K562 (cell line): ENCODE data around the gene MRPL40.

Experiments
- ELF1 ChIP-seq: fragments of 200-800 bp; sonication (Bioruptor generic); IDR thresholded peaks from 2 replicates; pipeline ENCODE4 v1.6.1; 2016; ENCODE audit warnings: missing genetic modification characterization, missing compliant biosample characterization
- HCFC1 ChIP-seq: IDR thresholded peaks from 2 replicates; pipeline ENCODE4 v1.6.1; 2012; ENCODE audit warnings: low read depth, low read length, improper control_type of control experiment
- HMG20A ChIP-seq: fragments of 450-650 bp; formaldehyde crosslinking; conservative IDR thresholded peaks from 2 replicates; pipeline ENCODE4 v1.4.0; 2020; ENCODE audit warnings: mild to moderate bottlenecking, mixed read lengths
- KLF16 ChIP-seq: IDR thresholded peaks from 2 replicates; pipeline ENCODE4 v1.6.1; 2016; ENCODE audit warnings: antibody characterized with exemption
- SIN3A ChIP-seq, 2 experiments: fragments of 150-350 bp in 1 of 2; IDR thresholded peaks; 2 replicates each; pipeline ENCODE4 v1.6.1; 2011 to 2016; ENCODE audit warnings: borderline replicate concordance in 2 of 2, low read depth in 2 of 2, low read length in 2 of 2, mild to moderate bottlenecking in 2 of 2, moderate library complexity in 2 of 2; ENCODE audit not compliant: control insufficient read depth in 1 of 2
- SMARCE1 ChIP-seq: fragments of 450-650 bp; IDR thresholded peaks from 2 replicates; pipeline ENCODE4 v1.7.1; 2016; ENCODE audit warnings: mild to moderate bottlenecking
- YY1 ChIP-seq, 3 experiments: IDR thresholded peaks; 2 replicates each; pipeline ENCODE4 v1.6.1; 2011; ENCODE audit warnings: low read length in 2 of 3, mild to moderate bottlenecking in 2 of 3, moderate library complexity in 2 of 3, borderline replicate concordance in 1 of 3, control low read depth in 1 of 3, low read depth in 1 of 3; ENCODE audit not compliant: insufficient read depth in 3 of 3, insufficient replicate concordance in 2 of 3, control insufficient read depth in 1 of 3, insufficient read length in 1 of 3; ENCODE audit errors: extremely low read depth in 1 of 3
- TF ChIP-seq, protein P1 (sequence below), 3 experiments: fragments of 200-800 bp in 1 of 3; fragments of 250-450 bp in 1 of 3; fragments of 450-650 bp in 1 of 3; sonication (Bioruptor Pico) in 1 of 3; sonication (Bioruptor generic) in 1 of 3; formaldehyde crosslinking in 1 of 3; IDR thresholded peaks; 2 replicates each; pipeline versions ENCODE4 v1.6.1 to v1.8.0; 2016 to 2022; ENCODE audit warnings: mild to moderate bottlenecking in 2 of 3, missing genetic modification characterization in 2 of 3, missing compliant biosample characterization in 1 of 3, moderate library complexity in 1 of 3
- TF ChIP-seq, protein P2 (sequence below), 3 experiments: IDR thresholded peaks in 2 of 3; conservative IDR thresholded peaks in 1 of 3; 2 replicates each; pipeline ENCODE4 v1.5.1; 2011 to 2012; ENCODE audit warnings: low read length in 3 of 3, mild to moderate bottlenecking in 3 of 3, control low read depth in 2 of 3, improper control_type of control experiment in 1 of 3, inconsistent platforms in 1 of 3, low read depth in 1 of 3, mixed read lengths in 1 of 3, moderate library complexity in 1 of 3; ENCODE audit not compliant: insufficient read depth in 2 of 3
- TF ChIP-seq, protein P3 (sequence below): sonication (generic); formaldehyde crosslinking; IDR thresholded peaks from 2 replicates; pipeline ENCODE4 v1.9.0; 2022; ENCODE audit warnings: mild to moderate bottlenecking, missing genetic modification reagents

DNA sequence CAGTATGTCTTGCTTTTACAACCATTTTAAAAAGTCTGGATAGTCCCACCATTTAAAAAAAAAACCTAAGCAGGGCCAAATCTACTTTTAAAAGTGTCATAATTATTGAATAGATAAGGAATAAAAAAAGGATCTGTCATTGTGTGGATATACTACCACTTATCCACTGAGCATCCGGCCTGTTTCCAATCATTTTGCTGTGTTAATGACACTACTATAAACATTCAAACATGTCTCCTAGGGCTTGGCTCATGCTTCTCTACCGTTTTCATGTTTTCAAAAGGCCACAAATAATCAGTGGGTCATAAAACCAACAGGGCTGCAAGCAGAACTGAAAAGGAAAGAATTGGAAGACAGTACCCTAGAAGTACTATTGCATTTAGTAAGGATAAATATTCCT, 27.7 kb downstream of the MRPL40 start:
- TF ChIP-seq, protein P1, sequence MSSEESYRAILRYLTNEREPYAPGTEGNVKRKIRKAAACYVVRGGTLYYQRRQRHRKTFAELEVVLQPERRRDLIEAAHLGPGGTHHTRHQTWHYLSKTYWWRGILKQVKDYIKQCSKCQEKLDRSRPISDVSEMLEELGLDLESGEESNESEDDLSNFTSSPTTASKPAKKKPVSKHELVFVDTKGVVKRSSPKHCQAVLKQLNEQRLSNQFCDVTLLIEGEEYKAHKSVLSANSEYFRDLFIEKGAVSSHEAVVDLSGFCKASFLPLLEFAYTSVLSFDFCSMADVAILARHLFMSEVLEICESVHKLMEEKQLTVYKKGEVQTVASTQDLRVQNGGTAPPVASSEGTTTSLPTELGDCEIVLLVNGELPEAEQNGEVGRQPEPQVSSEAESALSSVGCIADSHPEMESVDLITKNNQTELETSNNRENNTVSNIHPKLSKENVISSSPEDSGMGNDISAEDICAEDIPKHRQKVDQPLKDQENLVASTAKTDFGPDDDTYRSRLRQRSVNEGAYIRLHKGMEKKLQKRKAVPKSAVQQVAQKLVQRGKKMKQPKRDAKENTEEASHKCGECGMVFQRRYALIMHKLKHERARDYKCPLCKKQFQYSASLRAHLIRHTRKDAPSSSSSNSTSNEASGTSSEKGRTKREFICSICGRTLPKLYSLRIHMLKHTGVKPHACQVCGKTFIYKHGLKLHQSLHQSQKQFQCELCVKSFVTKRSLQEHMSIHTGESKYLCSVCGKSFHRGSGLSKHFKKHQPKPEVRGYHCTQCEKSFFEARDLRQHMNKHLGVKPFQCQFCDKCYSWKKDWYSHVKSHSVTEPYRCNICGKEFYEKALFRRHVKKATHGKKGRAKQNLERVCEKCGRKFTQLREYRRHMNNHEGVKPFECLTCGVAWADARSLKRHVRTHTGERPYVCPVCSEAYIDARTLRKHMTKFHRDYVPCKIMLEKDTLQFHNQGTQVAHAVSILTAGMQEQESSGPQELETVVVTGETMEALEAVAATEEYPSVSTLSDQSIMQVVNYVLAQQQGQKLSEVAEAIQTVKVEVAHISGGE (CRISPR knock-in tag; IDR thresholded peaks at IDR 0.05): no peak
- no peak for TF ChIP-seq YY1 (IDR thresholded peaks at IDR 0.05; ENCODE audit: borderline replicate concordance in 1 of 3, control insufficient read depth in 1 of 3, extremely low read depth in 1 of 3, insufficient read depth in 3 of 3, insufficient read length in 1 of 3, insufficient replicate concordance in 2 of 3, low read depth in 1 of 3, low read length in 2 of 3)
- no peak for TF ChIP-seq ELF1
- TF ChIP-seq, protein P2, sequence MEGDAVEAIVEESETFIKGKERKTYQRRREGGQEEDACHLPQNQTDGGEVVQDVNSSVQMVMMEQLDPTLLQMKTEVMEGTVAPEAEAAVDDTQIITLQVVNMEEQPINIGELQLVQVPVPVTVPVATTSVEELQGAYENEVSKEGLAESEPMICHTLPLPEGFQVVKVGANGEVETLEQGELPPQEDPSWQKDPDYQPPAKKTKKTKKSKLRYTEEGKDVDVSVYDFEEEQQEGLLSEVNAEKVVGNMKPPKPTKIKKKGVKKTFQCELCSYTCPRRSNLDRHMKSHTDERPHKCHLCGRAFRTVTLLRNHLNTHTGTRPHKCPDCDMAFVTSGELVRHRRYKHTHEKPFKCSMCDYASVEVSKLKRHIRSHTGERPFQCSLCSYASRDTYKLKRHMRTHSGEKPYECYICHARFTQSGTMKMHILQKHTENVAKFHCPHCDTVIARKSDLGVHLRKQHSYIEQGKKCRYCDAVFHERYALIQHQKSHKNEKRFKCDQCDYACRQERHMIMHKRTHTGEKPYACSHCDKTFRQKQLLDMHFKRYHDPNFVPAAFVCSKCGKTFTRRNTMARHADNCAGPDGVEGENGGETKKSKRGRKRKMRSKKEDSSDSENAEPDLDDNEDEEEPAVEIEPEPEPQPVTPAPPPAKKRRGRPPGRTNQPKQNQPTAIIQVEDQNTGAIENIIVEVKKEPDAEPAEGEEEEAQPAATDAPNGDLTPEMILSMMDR (IDR thresholded peaks at IDR 0.05 in 2 of 3, conservative IDR thresholded peaks at IDR 0.05 in 1 of 3; ENCODE audit: insufficient read depth in 2 of 3, low read depth in 1 of 3, low read length in 3 of 3): no peak
- TF ChIP-seq, protein P3, sequence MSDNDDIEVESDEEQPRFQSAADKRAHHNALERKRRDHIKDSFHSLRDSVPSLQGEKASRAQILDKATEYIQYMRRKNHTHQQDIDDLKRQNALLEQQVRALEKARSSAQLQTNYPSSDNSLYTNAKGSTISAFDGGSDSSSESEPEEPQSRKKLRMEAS: no peak
- no peak for TF ChIP-seq HMG20A (CRISPR knock-in tag)
- no peak for TF ChIP-seq SIN3A (IDR thresholded peaks at IDR 0.05; ENCODE audit: borderline replicate concordance in 2 of 2, control insufficient read depth in 1 of 2, low read depth in 2 of 2, low read length in 2 of 2)
- TF ChIP-seq HCFC1: no peak
- no peak for TF ChIP-seq SMARCE1
- no peak for TF ChIP-seq KLF16
